IPS-18a (cell line): ENCODE results near the gene APOC3.

Source experiments
- H3K27ac ChIP-seq: one replicate; pipeline ENCODE4 v1.5.1; 2013; ENCODE audit warnings: low read length
- H3K27me3 ChIP-seq: one replicate; pipeline ENCODE4 v1.6.1; 2013; ENCODE audit warnings: mild to moderate bottlenecking, low read length; ENCODE audit not compliant: control insufficient read depth, insufficient read depth
- H3K36me3 ChIP-seq: one replicate; pipeline ENCODE4 v1.6.1; 2013; ENCODE audit warnings: low read depth, low read length; ENCODE audit not compliant: control insufficient read depth
- H3K4me1 ChIP-seq: one replicate; pipeline ENCODE4 v1.6.1; 2013; ENCODE audit warnings: low read depth, low read length; ENCODE audit not compliant: control insufficient read depth
- H3K4me3 ChIP-seq: one replicate; pipeline ENCODE4 v1.5.1; 2013; ENCODE audit warnings: low read length
- H3K9ac ChIP-seq: one replicate; pipeline ENCODE4 v1.6.1; 2013; ENCODE audit warnings: mild to moderate bottlenecking, low read length, moderate library complexity
- H3K9me3 ChIP-seq: one replicate; pipeline ENCODE4 v1.6.1; 2013; ENCODE audit warnings: low read depth, low read length; ENCODE audit not compliant: control insufficient read depth

APOC3 gene

DNA sequence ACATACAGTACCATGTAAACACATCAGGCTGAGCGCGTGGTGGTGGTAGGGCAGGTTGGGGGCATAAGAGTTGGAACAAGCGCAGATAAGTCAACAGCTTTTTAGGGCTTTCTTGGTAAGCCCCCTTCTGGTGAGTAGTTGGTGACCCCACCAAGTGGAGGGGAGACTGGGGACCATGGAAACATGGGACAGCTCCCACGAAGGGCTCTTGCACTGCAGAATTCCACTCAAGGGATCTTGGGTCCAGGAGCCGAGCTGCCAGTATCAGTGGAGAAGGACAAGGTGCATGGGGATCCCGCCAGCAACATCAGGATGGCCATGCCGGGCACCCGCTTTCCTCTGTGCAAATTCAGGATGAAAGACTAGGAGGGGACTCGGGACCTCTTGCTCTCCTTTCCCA is 14.0 kb downstream of the APOC3 start:
- Histone ChIP-seq H3K4me3 (no peak overlapping the region), H3K36me3 (peaks cover 43% of the 10 kb centered on the region), H3K4me1 (no peaks in the 10 kb centered on the region)

DNA sequence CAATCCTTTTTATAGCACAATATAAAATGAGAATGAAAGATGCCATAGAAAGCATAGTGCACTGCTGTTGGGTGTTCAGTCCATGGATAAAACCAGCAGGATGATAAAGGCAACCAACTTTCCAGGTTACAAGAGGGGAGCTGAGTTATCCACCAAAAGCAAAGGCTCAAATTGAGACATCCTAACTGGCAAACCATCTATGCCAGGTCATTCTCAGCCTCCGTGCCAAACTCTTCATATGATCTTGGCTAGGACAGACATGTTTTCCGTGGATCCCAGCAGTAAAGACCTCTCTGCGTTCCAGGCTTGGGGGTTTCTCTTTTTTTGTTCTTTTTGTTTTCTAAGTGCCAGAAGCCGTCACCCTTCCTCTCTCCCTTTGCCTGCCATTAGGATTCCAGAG is 15.0 kb downstream of the APOC3 start:
- Histone ChIP-seq H3K27ac (no peak overlapping the region), H3K9me3 (no peaks in the 10 kb centered on the region), H3K27me3 (no peaks in the 10 kb centered on the region), H3K4me3 (no peak overlapping the region), H3K9ac (no peak overlapping the region), H3K36me3 (peaks cover 50% of the 10 kb centered on the region), H3K4me1 (no peaks in the 10 kb centered on the region)

More for the DNA sequence above, 14.0 kb downstream of the APOC3 start:
- H3K9ac ChIP-seq: no peak overlapping the region
- H3K27me3 ChIP-seq: no peaks in the 10 kb centered on the region
- H3K9me3 ChIP-seq: no peaks in the 10 kb centered on the region
- no peak overlapping the region for H3K27ac ChIP-seq

DNA sequence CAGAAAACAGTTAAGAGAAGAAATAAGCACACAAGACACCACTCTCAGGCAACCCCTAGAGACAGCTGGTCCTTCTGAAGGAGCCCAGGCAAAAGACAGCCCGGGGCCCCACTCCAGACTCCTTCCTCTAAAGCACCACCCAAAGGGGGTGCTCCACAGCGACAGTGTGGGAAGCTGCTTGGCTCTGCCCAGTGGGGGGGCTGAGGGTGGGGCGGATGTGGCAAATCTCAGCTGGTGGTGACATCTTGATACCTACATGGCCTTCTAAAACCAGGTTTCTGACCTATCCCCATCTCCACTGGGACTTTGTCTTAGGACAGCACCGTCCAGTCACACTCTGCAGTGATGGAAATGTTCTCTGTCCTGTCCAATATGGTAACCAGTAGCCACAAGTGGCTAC is 17.9 kb downstream of the APOC3 start:
- no peaks in the 10 kb centered on the region for H3K27me3 ChIP-seq
- no peaks in the 10 kb centered on the region for H3K4me1 ChIP-seq
- peaks cover 50% of the 10 kb centered on the region for H3K36me3 ChIP-seq
- H3K9me3 ChIP-seq: no peaks in the 10 kb centered on the region
- no peak overlapping the region for H3K9ac ChIP-seq
- H3K4me3 ChIP-seq: no peak overlapping the region
- no peak overlapping the region for H3K27ac ChIP-seq

DNA sequence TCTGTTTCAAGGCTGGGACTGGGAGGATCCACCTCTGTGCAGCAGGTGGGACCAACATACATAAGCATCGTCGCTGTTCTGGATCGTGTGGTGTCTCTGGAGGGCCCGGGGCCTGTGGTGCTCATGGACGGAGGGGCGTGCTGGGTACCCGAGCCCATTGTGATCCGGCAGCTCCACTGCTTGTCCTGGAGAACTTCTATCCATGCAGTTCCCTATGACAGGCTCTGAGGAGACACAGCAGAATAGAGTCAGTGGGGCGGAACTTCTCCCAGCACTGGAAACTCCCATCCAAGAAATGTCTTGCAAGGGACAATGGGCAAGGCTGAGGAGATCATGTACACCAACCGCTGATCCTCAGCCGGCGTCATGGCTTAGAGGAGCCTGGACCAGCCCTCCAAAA is 19.4 kb downstream of the APOC3 start:
- peaks cover 40% of the 10 kb centered on the region for H3K36me3 ChIP-seq

DNA sequence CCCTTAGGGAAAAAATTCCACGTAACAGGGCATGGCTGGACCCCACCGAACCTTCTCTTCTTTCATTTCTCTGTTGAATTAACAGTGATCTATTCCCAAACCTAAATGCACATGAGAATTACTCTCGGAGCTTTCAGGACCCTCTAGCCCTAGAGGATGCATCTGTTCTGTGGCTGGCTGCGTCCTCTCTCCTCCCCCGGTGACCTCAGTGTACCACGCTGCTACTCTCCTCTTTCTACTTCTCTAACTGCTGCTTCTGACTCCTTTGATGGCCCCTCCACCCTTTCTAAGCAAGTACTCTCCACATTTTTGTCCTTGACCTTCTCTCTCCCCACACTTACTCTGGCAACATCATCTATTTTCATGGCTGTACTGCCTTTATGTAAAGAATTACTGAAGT is 19.8 kb downstream of the APOC3 start:
- H3K9me3 ChIP-seq: no peaks in the 10 kb centered on the region
- H3K27me3 ChIP-seq: no peaks in the 10 kb centered on the region
- H3K9ac ChIP-seq: no peak overlapping the region
- no peaks in the 10 kb centered on the region for H3K4me1 ChIP-seq
- H3K4me3 ChIP-seq: no peak overlapping the region
- H3K27ac ChIP-seq: no peak overlapping the region
- peaks cover 40% of the 10 kb centered on the region for H3K36me3 ChIP-seq

More for the DNA sequence above, 19.4 kb downstream of the APOC3 start:
- H3K9me3 ChIP-seq: no peaks in the 10 kb centered on the region
- H3K4me1 ChIP-seq: no peaks in the 10 kb centered on the region
- no peaks in the 10 kb centered on the region for H3K27me3 ChIP-seq
- H3K4me3 ChIP-seq: no peak overlapping the region
- H3K9ac ChIP-seq: no peak overlapping the region
- H3K27ac ChIP-seq: no peak overlapping the region

DNA sequence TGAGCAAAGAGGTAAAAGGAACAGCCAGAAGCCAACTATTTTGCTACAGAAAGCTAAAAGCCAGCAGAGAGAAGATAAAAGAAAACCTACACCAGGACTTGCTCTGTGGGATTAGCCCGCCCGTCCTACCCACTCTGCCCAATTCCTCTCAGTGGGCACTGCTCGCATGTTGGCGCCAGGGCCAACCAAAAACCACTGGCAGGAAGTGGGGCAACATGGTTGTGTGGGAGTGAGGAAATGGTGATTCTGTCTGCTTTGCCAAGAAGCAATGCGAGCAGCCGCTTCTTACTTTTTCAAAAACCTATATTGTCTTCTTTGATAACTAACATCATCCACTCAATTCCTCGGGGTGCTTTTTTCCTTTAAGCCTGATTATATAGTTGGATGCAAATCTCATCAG is 21.9 kb downstream of the APOC3 start:
- Histone ChIP-seq H3K4me1 (no peaks in the 10 kb centered on the region), H3K9ac (no peak overlapping the region), H3K9me3 (no peaks in the 10 kb centered on the region), H3K4me3 (no peak overlapping the region), H3K36me3 (peaks cover 23% of the 10 kb centered on the region), H3K27ac (no peak overlapping the region), H3K27me3 (no peaks in the 10 kb centered on the region)

DNA sequence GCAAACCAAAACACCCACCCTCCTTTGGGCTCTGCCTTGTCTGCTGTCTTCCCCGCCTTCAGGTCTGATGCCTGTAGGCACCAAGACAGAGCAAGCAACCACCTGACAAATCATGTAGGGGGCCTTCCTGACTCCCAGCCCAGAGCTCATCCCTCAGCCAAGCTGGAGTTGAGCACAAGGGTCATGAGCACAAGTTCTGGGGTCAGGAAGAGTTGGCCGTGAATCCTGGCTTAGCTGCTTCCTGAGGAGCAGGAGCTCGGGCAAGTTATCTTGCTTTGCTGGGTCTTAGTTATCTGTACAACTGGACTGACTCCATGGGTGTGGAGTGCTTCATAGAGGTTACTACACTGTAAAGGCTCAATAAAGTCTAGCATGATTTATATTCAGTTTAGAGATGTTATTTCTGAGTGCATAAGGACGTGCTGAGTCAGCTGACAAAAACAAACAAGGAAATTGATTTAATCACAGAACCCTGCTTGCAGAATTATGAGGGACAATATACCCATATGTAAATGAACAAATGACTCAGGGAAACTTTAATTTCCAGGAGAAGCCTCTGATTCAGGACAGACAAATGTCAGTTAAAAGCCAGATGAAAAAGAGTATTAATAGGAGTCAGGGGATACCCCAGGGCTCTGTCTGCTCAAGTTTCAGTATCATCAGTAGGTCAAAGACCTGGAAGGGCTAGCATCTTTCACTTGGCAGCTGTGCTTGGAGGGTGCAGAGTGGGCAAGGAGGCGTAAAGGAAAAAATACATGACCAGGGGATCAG is 22.7 kb downstream of the APOC3 start:
- no peaks in the 10 kb centered on the region for H3K9me3 ChIP-seq
- H3K4me3 ChIP-seq: no peak overlapping the region
- H3K27ac ChIP-seq: no peak overlapping the region
- no peak overlapping the region for H3K9ac ChIP-seq
- no peaks in the 10 kb centered on the region for H3K27me3 ChIP-seq
- peaks cover 23% of the 10 kb centered on the region for H3K36me3 ChIP-seq
- no peaks in the 10 kb centered on the region for H3K4me1 ChIP-seq

DNA sequence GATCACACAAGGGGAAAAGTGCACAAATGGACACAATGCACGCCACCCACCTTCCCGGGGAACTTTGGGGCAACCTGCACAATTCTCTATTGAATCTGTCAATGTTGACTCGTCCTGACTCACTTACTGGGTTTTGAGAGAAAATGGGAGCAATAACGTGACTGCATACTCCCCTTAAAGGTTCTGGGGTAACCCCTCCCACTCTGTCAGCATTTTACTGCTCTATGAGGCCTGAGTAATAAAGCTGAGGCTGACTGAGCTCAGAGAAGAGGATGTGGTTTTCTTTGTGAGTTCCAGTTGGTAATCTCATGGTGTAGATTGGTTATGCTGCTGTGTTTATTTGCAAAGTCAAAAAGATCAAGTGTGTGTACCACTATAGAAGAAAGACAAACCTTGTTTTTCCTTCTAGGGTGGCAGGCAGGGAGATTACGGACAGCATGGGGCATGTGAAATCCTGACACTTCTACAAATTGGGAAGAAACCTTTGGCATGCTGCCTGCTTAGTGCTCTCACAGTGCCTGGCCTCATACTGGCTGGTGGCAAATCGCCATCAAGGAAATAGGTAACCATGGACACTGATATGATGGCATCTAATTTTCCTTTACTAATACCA is 23.9 kb downstream of the APOC3 start:
- no peak overlapping the region for H3K27ac ChIP-seq
- H3K9me3 ChIP-seq: no peaks in the 10 kb centered on the region
- H3K4me3 ChIP-seq: no peak overlapping the region
- peaks cover 30% of the 10 kb centered on the region for H3K36me3 ChIP-seq
- H3K9ac ChIP-seq: no peak overlapping the region
- H3K4me1 ChIP-seq: no peaks in the 10 kb centered on the region
- H3K27me3 ChIP-seq: no peaks in the 10 kb centered on the region

DNA sequence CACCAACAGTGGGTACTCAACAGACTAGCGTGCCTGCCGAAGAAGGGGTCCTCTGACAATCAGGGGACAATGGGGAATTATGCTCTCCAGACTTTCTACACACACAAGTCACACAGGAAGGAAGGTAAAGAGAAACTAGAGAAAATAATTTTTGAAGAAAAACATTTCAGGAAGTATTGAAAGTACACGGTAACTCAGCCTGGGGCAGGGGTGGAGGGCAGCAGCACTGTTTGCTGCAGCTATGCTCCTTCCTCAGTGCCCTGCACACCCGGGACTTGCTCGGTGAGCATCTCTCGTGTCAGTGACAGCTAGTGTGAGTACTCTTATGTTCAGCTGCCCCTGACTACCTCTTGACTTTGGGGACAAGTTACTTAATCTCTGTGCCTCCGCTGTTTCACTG is 25.7 kb downstream of the APOC3 start:
- Histone ChIP-seq H3K9ac (no peak overlapping the region), H3K4me1 (no peaks in the 10 kb centered on the region), H3K36me3 (peaks cover 30% of the 10 kb centered on the region), H3K27me3 (no peaks in the 10 kb centered on the region), H3K27ac (no peak overlapping the region), H3K4me3 (no peak overlapping the region), H3K9me3 (no peaks in the 10 kb centered on the region)

DNA sequence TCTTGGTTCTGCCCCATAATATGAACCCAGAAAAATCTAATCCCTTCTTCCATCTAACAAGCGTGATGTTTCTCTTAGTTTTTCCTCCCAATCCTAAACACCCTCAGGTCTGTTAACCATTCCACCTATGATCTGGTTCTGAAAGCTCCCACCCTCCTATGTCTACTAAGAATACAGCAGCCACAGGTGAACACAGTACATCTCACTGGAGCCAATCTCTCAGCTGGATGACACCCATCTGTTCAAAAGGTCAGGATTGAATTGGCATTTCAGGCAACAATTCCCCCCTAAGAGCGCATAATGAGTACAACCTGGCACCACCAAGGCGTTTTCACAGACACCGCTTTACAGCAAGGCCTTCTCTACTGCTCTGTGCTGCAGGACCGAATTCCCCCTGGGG is 26.7 kb downstream of the APOC3 start:
- no peaks in the 10 kb centered on the region for H3K9me3 ChIP-seq
- H3K27me3 ChIP-seq: no peaks in the 10 kb centered on the region
- no peak overlapping the region for H3K9ac ChIP-seq
- H3K27ac ChIP-seq: no peak overlapping the region
- H3K36me3 ChIP-seq: peaks cover 40% of the 10 kb centered on the region
- no peak overlapping the region for H3K4me3 ChIP-seq
- no peaks in the 10 kb centered on the region for H3K4me1 ChIP-seq

DNA sequence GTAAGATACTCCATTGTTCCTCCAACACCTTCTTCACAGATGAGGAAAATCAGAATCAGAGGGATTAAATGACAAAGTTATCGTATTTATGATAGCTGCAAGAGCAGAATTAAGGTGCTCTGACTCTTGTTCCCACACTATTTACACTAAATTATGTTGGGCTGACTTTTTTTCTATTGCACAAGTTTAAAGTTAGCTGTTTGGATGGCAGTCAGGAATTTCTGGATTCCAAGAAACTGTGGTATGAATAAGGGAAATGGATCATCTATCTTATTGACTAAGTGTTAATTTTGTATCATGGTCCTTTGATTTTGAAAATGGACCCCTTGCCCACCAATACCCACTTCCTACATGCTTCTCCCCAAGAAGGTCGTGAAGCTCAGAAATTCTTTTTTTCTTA is 27.6 kb downstream of the APOC3 start:
- Histone ChIP-seq H3K27ac (no peak overlapping the region), H3K9ac (no peak overlapping the region), H3K9me3 (no peaks in the 10 kb centered on the region), H3K4me1 (no peaks in the 10 kb centered on the region), H3K36me3 (peaks cover 49% of the 10 kb centered on the region), H3K4me3 (no peak overlapping the region), H3K27me3 (no peaks in the 10 kb centered on the region)

DNA sequence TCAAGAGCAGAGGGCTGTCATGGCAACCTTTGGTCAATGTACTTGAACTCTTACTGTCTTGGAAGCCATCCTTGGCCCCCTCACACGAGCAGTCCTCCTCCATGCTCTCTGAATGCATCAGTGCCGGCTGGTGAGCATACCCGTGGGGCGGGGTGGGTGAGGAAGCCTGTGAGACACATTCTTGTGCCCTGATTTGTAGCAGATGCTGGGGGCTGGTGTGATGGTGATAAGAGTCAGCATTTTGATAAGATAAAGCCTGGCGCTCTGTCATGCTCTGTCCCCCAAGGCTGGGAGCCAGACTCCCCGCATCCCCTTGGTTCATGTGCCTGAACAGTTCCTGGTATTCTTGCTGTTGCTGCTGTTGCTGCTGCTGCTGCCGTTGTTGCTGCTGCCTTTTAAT is 28.2 kb downstream of the APOC3 start:
- Histone ChIP-seq H3K27ac (no peak overlapping the region), H3K36me3 (peaks cover 52% of the 10 kb centered on the region), H3K9ac (no peak overlapping the region), H3K9me3 (no peaks in the 10 kb centered on the region), H3K27me3 (no peaks in the 10 kb centered on the region), H3K4me3 (no peak overlapping the region), H3K4me1 (no peaks in the 10 kb centered on the region)
